ENCODE results near the gene MYL4. TPM values are rescaled to one million over a fixed set of nuclear protein-coding genes. Genes with fewer than 3 reads are reported as not detected.

The MYL4 gene
- total and polyA plus RNA-seq, 5 donors from 2014 or later, result not detected

- no peaks in the 10 kb centered on the region for H3K36me3 ChIP-seq (ENCODE audit: control insufficient read depth, insufficient read depth, low read length)
- Mint-ChIP-seq H3K36me3 (peaks cover 5% of the 10 kb centered on the region), H3K27me3 (peaks cover 13% of the 10 kb centered on the region), H3K9me3 (peaks cover 0 to 2% (median 0%) of the 10 kb centered on the region in 7 donors), H3K4me1 (peaks cover 5 to 30% (median 17%) of the 10 kb centered on the region in 4 donors), H3K27ac (peak overlapping the region in 1 of 3 donors; percentile 53), H3K4me3 (peak overlapping the region in 1 of 4 donors; percentile 39)
- no peaks in the 10 kb centered on the region for H3K9me3 ChIP-seq (ENCODE audit: control insufficient read depth in 2 of 2, low read length in 2 of 2)
- H3K27me3 ChIP-seq (ENCODE audit: control insufficient read depth, insufficient read depth, low read length), result peaks cover 3% of the 10 kb centered on the region
- DNase-seq (no peak), ATAC-seq (ENCODE audit: low read depth in 2 of 2) (no peak)
- no peak overlapping the region for H3K27ac ChIP-seq (ENCODE audit: insufficient read depth, low read length, poor library complexity, severe bottlenecking)
- peaks cover 9% of the 10 kb centered on the region for H3K4me1 ChIP-seq (ENCODE audit: control insufficient read depth, insufficient read depth, low read length, poor library complexity, severe bottlenecking)
- no peak overlapping the region for H3K4me3 ChIP-seq (ENCODE audit: low read depth, low read length)
Measured at GRCh38 chr17:47193931-47194511, 15.1 kb upstream of the MYL4 start.

- H3K4me3 Mint-ChIP-seq, result no peak overlapping the region
- no peak overlapping the region for H3K4me3 ChIP-seq (ENCODE audit: low read depth, low read length)
- peaks cover 5% of the 10 kb centered on the region for H3K36me3 Mint-ChIP-seq
- H3K27ac ChIP-seq (ENCODE audit: insufficient read depth, low read length, poor library complexity, severe bottlenecking), result no peak overlapping the region
- H3K4me1 ChIP-seq (ENCODE audit: control insufficient read depth, insufficient read depth, low read length, poor library complexity, severe bottlenecking), result no peaks in the 10 kb centered on the region
- peaks cover 9 to 21% (median 14%) of the 10 kb centered on the region in 4 donors for H3K4me1 Mint-ChIP-seq
- H3K27me3 ChIP-seq (ENCODE audit: control insufficient read depth, insufficient read depth, low read length), result peaks cover 3% of the 10 kb centered on the region
- H3K9me3 ChIP-seq (ENCODE audit: control insufficient read depth in 2 of 2, low read length in 2 of 2), result no peaks in the 10 kb centered on the region
- H3K36me3 ChIP-seq (ENCODE audit: control insufficient read depth, insufficient read depth, low read length), result no peaks in the 10 kb centered on the region
- no peak for ATAC-seq (ENCODE audit: low read depth in 2 of 2)
- no peaks in the 10 kb centered on the region for H3K9me3 Mint-ChIP-seq
- no peak overlapping the region for H3K27ac Mint-ChIP-seq
- peaks cover 13% of the 10 kb centered on the region for H3K27me3 Mint-ChIP-seq
- DNase-seq, result no peak
Measured at GRCh38 chr17:47197821-47198220, 11.3 kb upstream of the MYL4 start.

- Histone ChIP-seq H3K36me3 (ENCODE audit: control insufficient read depth, insufficient read depth, low read length) (no peaks in the 10 kb centered on the region), H3K9me3 (ENCODE audit: control insufficient read depth in 2 of 2, low read length in 2 of 2) (no peaks in the 10 kb centered on the region), H3K4me1 (ENCODE audit: control insufficient read depth, insufficient read depth, low read length, poor library complexity, severe bottlenecking) (peaks cover 14% of the 10 kb centered on the region), H3K27me3 (ENCODE audit: control insufficient read depth, insufficient read depth, low read length) (peaks cover 3% of the 10 kb centered on the region), H3K4me3 (ENCODE audit: low read depth, low read length) (no peak overlapping the region), H3K27ac (ENCODE audit: insufficient read depth, low read length, poor library complexity, severe bottlenecking) (no peak overlapping the region)
- peaks cover 12% of the 10 kb centered on the region for H3K27me3 Mint-ChIP-seq
- ATAC-seq (ENCODE audit: low read depth in 2 of 2) (no peak), DNase-seq (peak in 1 of 3 donors; percentile 37)
- H3K27ac Mint-ChIP-seq, result peak overlapping the region; percentile 21 to 75 (median 73)
- H3K9me3 Mint-ChIP-seq, result no peaks in the 10 kb centered on the region
- H3K4me3 Mint-ChIP-seq, result peak overlapping the region in 2 of 4 donors; percentile 22 to 30
- no peaks in the 10 kb centered on the region for H3K36me3 Mint-ChIP-seq
- H3K4me1 Mint-ChIP-seq, result peaks cover 14 to 28% (median 21%) of the 10 kb centered on the region in 4 donors
Measured at GRCh38 chr17:47199627-47200324, 9.4 kb upstream of the MYL4 start.

GRCh38 chr17:47200325-47200664, 8.9 kb upstream of the MYL4 start:
- Mint-ChIP-seq H3K4me3 (peak overlapping the region in 1 of 4 donors; percentile 43), H3K27ac (peak overlapping the region; percentile 21 to 75 (median 73)), H3K9me3 (no peaks in the 10 kb centered on the region), H3K27me3 (peaks cover 12% of the 10 kb centered on the region), H3K36me3 (no peaks in the 10 kb centered on the region), H3K4me1 (peaks cover 14 to 34% (median 26%) of the 10 kb centered on the region in 4 donors)
- Histone ChIP-seq H3K27me3 (ENCODE audit: control insufficient read depth, insufficient read depth, low read length) (peaks cover 3% of the 10 kb centered on the region), H3K9me3 (ENCODE audit: control insufficient read depth in 2 of 2, low read length in 2 of 2) (no peaks in the 10 kb centered on the region), H3K4me1 (ENCODE audit: control insufficient read depth, insufficient read depth, low read length, poor library complexity, severe bottlenecking) (peaks cover 20% of the 10 kb centered on the region), H3K27ac (ENCODE audit: insufficient read depth, low read length, poor library complexity, severe bottlenecking) (no peak overlapping the region), H3K36me3 (ENCODE audit: control insufficient read depth, insufficient read depth, low read length) (no peaks in the 10 kb centered on the region), H3K4me3 (ENCODE audit: low read depth, low read length) (no peak overlapping the region)
- ATAC-seq (ENCODE audit: low read depth in 2 of 2), result no peak
- no peak for DNase-seq

GRCh38 chr17:47201166-47201565, 8.0 kb upstream of the MYL4 start:
- Mint-ChIP-seq H3K27me3 (peaks cover 8% of the 10 kb centered on the region), H3K36me3 (no peaks in the 10 kb centered on the region), H3K4me1 (peaks cover 14 to 42% (median 31%) of the 10 kb centered on the region in 4 donors), H3K27ac (no peak overlapping the region), H3K4me3 (no peak overlapping the region), H3K9me3 (no peaks in the 10 kb centered on the region)
- Histone ChIP-seq H3K36me3 (ENCODE audit: control insufficient read depth, insufficient read depth, low read length) (no peaks in the 10 kb centered on the region), H3K4me1 (ENCODE audit: control insufficient read depth, insufficient read depth, low read length, poor library complexity, severe bottlenecking) (peaks cover 26% of the 10 kb centered on the region), H3K27ac (ENCODE audit: insufficient read depth, low read length, poor library complexity, severe bottlenecking) (no peak overlapping the region), H3K9me3 (ENCODE audit: control insufficient read depth in 2 of 2, low read length in 2 of 2) (no peaks in the 10 kb centered on the region), H3K27me3 (ENCODE audit: control insufficient read depth, insufficient read depth, low read length) (peaks cover 3% of the 10 kb centered on the region), H3K4me3 (ENCODE audit: low read depth, low read length) (no peak overlapping the region)
- no peak for DNase-seq
- no peak for ATAC-seq (ENCODE audit: low read depth in 2 of 2)

- Histone ChIP-seq H3K4me3 (ENCODE audit: low read depth, low read length) (peak overlapping the region; percentile 89), H3K4me1 (ENCODE audit: control insufficient read depth, insufficient read depth, low read length, poor library complexity, severe bottlenecking) (peaks cover 38% of the 10 kb centered on the region)
Measured at GRCh38 chr17:47203984-47204721, 5.0 kb upstream of the MYL4 start.

GRCh38 chr17:47204722-47205418, 4.3 kb upstream of the MYL4 start:
- Mint-ChIP-seq H3K36me3 (no peaks in the 10 kb centered on the region), H3K9me3 (no peaks in the 10 kb centered on the region), H3K27me3 (peaks cover 5% of the 10 kb centered on the region), H3K4me3 (peak overlapping the region; percentile 72 to 93 (median 86)), H3K4me1 (peaks cover 13 to 59% (median 35%) of the 10 kb centered on the region in 4 donors), H3K27ac (peak overlapping the region; percentile 93 to 100 (median 97))
- Histone ChIP-seq H3K4me1 (ENCODE audit: control insufficient read depth, insufficient read depth, low read length, poor library complexity, severe bottlenecking) (peaks cover 38% of the 10 kb centered on the region), H3K27ac (ENCODE audit: insufficient read depth, low read length, poor library complexity, severe bottlenecking) (peak overlapping the region; percentile 77), H3K4me3 (ENCODE audit: low read depth, low read length) (peak overlapping the region; percentile 89), H3K27me3 (ENCODE audit: control insufficient read depth, insufficient read depth, low read length) (no peaks in the 10 kb centered on the region), H3K9me3 (ENCODE audit: control insufficient read depth in 2 of 2, low read length in 2 of 2) (no peaks in the 10 kb centered on the region), H3K36me3 (ENCODE audit: control insufficient read depth, insufficient read depth, low read length) (no peaks in the 10 kb centered on the region)
- DNase-seq (peak in 2 of 3 donors; percentile 34 to 72), ATAC-seq (ENCODE audit: low read depth in 2 of 2) (peak; percentile 70 to 76)

More at GRCh38 chr17:47203984-47204721, 5.0 kb upstream of the MYL4 start:
- H3K27ac Mint-ChIP-seq, result peak overlapping the region; percentile 93 to 100 (median 97)
- peaks cover 5% of the 10 kb centered on the region for H3K27me3 Mint-ChIP-seq
- H3K4me1 Mint-ChIP-seq, result peaks cover 14 to 62% (median 36%) of the 10 kb centered on the region in 4 donors
- H3K9me3 ChIP-seq (ENCODE audit: control insufficient read depth in 2 of 2, low read length in 2 of 2), result no peaks in the 10 kb centered on the region
- no peaks in the 10 kb centered on the region for H3K36me3 Mint-ChIP-seq
- no peaks in the 10 kb centered on the region for H3K9me3 Mint-ChIP-seq
- no peaks in the 10 kb centered on the region for H3K27me3 ChIP-seq (ENCODE audit: control insufficient read depth, insufficient read depth, low read length)
- ATAC-seq (ENCODE audit: low read depth in 2 of 2), result peak; percentile 27 to 44
- DNase-seq, result peak in 2 of 3 donors; percentile 45 to 75
- peak overlapping the region; percentile 72 to 93 (median 86) for H3K4me3 Mint-ChIP-seq
- H3K36me3 ChIP-seq (ENCODE audit: control insufficient read depth, insufficient read depth, low read length), result no peaks in the 10 kb centered on the region
- peak overlapping the region; percentile 77 for H3K27ac ChIP-seq (ENCODE audit: insufficient read depth, low read length, poor library complexity, severe bottlenecking)
